ENCODE results near the gene MLF1.

DNA sequence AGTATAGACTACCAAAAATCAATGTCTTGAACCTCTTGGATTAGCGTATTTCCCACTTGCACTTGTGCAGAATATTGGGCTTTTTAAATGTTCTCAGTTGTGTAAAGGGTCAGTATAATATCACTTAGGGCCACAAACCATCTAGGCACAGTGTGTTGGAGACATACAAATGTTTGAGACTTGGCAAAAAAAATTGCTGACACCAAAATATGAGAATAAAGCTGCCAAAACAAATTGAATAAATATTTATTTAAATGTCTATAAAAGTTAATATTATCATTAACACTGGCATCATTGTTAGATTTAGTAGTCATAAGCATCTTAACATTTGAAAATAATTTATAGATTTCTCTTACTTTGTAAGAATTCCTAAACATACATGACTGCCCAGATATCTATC lies 30.9 kb upstream of the MLF1 start:
- TF ChIP-seq, protein P1, sequence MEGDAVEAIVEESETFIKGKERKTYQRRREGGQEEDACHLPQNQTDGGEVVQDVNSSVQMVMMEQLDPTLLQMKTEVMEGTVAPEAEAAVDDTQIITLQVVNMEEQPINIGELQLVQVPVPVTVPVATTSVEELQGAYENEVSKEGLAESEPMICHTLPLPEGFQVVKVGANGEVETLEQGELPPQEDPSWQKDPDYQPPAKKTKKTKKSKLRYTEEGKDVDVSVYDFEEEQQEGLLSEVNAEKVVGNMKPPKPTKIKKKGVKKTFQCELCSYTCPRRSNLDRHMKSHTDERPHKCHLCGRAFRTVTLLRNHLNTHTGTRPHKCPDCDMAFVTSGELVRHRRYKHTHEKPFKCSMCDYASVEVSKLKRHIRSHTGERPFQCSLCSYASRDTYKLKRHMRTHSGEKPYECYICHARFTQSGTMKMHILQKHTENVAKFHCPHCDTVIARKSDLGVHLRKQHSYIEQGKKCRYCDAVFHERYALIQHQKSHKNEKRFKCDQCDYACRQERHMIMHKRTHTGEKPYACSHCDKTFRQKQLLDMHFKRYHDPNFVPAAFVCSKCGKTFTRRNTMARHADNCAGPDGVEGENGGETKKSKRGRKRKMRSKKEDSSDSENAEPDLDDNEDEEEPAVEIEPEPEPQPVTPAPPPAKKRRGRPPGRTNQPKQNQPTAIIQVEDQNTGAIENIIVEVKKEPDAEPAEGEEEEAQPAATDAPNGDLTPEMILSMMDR (IDR thresholded peaks at IDR 0.05): no peak
- TF ChIP-seq POLR2A (IDR thresholded peaks at IDR 0.05) (no peak), EP300 (IDR thresholded peaks at IDR 0.05) (no peak)

Measured in tibial nerve (tissue), 4 donors.